Stimulated activated CD8-positive, alpha-beta memory T cell treated with anti-CD3 and anti-CD28 coated beads, Interleukin-4, amount 100 ng/mL, for 4 hours (primary cell): ENCODE measurements around the gene SMIM11.
"Not testable (repeated sequence)": the region's sequence is repeated elsewhere in the genome, so short reads cannot be mapped to it uniquely, and the experiment has no call there.

Source experiments
- DNase-seq, 2 donors: peaks; one replicate each; pipeline ENCODE4 v3.0.0-alpha.2; 2020; ENCODE audit warnings: low read depth in 2 of 2, low spot score in 1 of 2

Gene SMIM11

GRCh38 chr21:34407294-34407693 lies 32.0 kb downstream of the SMIM11 start:
- not testable (repeated sequence) for DNase-seq

GRCh38 chr21:34417448-34418077 lies 42.3 kb downstream of the SMIM11 start:
- not testable (repeated sequence) for DNase-seq

- not testable (repeated sequence) for DNase-seq
These were observed 48.5 kb downstream of the SMIM11 start, which contains the start of gene SMIM34 for GRCh38 chr21:34423805-34424204. Gene SMIM34, minus strand, starts transcription at chr21:34423951. Its CDS starts 112 bp downstream, at chr21:34423839.

DNA sequence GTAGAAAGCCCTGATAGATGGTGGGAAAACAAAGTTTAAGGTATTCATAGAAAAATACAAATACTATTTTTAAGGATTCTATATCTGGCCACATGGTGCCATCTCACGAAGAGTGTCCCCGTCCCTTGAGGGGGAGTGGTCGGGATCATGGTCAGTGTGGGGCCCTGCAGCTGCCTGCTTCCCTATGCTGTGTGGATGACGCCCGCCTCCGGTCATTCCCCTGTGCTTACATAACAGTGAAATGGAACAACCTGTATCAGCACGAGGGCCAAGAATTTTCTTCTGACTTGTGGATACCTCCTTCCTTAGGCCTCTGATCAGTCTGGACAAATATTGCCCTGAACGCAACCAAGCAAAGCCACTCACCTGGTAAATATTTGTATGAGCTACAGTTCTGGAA lies 52.0 kb downstream of the SMIM11 start:
- DNase-seq: not testable (repeated sequence)

DNA sequence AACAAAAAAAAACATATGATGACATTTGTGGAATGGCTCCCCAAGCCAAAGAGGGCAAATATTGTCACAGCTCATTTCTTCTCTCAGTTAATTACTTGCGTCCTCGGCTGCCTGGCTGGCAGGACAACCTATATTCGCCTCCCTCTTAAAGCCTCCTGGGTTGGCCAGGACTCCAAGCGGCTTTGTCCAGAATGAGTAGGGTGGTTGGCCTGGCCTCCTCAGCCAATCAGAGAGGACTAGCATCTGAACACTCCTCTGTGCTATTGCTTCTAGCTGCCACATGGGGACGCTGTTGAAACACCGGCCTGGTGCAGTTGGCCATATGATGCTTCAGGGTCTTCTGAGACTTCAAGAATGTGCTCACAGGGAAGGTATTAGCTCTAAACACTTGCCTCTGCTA lies 53.1 kb downstream of the SMIM11 start:
- DNase-seq: not testable (repeated sequence)

DNA sequence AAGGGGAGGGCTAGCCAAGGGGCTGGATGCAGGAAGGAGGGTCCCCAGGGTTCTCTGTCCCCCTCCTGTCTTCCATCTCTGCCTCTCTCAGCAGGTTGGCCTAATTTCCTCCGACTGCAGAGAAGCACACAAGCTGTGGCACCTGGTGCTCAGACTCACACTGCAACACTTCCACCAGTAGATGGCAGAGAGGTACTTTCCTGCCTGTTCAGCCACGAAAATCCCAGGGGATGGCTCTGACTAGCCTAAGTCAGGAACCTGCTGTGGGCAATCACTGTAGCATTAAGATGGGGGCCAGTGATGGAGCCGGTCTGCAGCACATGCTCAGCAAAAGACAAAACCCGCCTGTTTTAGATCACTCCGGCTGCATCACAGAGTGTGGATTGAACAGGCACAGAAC lies 54.4 kb downstream of the SMIM11 start:
- DNase-seq: not testable (repeated sequence)
